Stimulated activated CD4-positive, alpha-beta T cell treated with anti-CD3 and anti-CD28 coated beads, Interleukin-15, amount 100 ng/mL, for 1 hour (primary cell): ENCODE data around the gene RTEL1.
"Not testable (repeated sequence)": the region's sequence is repeated elsewhere in the genome, so short reads cannot be mapped to it uniquely, and the experiment has no call there.

Experiments
- DNase-seq, 2 donors: peaks; one replicate each; pipeline ENCODE4 v3.0.0-alpha.2; 2020; ENCODE audit warnings: low read depth in 1 of 2, low spot score in 1 of 2

The RTEL1 gene

DNA sequence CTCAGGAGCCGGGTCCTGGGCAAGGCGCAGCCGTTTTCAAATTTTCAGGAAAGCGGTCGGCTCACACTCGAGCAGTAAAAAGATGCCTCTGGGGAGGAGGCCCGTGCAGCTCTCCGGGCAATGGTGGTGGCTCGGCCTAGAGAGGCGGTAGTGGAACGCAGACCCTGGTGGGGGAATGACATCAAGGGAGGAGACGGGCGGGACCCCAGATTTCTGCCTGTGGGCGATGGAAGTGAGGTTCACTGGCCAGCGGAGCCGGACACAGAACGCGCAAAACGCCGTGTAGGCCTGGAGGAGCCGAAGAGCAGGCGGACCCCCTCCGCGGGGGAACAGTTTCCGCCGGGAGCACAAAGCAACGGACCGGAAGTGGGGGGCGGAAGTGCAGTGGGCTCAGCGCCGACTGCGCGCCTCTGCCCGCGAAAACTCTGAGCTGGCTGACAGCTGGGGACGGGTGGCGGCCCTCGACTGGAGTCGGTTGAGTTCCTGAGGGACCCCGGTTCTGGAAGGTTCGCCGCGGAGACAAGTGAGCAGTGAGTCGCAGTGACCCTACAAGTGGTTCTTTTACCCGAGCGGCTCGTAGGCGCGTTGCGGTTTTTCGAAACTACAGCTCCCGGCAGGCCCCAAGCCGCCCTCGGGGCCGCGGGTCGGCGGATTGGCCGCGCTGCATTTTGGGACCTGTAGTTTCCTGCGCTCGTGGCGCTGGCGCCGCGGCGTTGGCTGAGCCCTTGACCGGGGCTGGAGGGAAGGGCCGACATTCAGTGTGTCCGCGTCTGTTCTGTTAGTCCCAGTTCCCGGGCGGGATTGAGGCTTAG lies at the start of gene RTEL1:
RTEL1 (plus strand) TSS at position 376 of the 812 bp plus-strand sequence. CDS start 1,091 bp downstream, outside the sequence.
- DNase-seq: peak; percentile 82 to 87

DNA sequence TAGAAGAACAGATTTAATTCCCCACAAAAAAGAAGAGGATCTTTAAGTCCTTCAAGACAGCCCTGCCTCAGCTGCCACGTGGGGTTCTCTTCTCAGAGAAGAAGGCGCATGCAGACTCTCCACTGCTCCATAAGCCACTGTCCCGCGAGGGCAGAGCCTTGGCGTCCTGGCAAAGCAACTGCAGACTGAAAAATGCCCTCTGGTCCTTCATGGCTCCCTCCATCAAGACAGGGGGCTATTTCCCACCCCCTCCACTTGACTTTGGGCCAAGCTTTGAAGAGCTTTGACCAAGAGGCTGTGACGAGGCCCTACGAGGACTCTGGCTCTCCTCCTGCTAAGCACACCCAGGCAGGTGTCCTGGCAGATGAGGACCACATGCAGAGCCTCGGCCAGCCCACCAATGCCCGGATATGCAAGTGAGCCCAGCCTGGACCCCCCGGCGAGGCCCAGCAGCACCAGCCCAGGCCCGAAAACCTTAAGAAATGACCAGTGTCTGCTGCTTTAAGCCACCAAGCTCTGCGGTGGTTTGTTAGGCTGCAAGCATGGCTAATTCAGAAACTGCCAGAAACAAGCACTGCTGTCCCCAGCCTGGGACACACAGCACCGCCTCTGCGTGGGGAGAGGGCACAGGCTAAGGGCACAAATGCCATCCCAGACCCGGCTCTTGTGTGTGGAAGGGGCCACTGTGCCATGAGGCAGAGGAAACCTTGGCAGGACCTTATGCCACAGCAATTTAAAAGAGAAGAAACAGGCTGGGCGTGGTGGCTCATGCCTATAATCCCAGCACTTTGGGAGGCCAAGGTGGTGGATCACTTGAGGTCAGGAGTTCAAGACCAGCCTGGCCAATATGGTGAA lies 47.3 kb upstream of the RTEL1 start:
- DNase-seq: no peak

- no peak for DNase-seq
These were observed 46.5 kb upstream of the RTEL1 start for GRCh38 chr20:63611646-63612045.

DNA sequence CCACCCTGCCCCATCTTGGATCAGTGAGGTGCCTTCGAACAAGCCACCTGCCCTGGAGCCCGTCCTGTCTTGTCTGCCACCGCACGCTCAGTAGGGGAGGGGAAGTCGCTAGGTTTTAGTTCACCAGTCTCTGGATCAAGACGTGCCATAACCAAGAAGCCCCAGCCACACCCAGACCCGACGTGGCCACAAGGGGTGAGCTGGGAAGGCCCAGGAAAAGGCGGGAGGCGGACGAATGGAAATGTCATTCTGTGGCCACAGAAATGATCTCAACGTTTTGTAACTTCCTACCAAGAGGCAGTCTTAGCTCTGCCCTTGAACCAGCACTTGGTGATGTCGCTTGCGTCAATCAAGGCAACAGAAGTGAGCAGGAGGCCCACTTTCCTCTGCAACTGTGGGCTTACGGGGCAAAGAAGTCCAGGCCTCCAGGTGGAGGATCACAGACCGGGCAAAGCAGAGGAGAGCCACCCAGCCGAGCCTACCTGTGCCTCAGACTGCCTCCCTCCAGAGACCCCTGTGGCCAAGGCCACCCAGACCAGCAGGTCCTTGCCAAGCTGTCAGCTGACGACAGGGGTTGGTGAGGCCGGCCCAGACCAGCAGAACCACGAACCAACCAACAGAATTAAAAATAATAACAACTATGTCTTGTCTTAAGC lies 45.7 kb upstream of the RTEL1 start:
- DNase-seq: no peak

DNA sequence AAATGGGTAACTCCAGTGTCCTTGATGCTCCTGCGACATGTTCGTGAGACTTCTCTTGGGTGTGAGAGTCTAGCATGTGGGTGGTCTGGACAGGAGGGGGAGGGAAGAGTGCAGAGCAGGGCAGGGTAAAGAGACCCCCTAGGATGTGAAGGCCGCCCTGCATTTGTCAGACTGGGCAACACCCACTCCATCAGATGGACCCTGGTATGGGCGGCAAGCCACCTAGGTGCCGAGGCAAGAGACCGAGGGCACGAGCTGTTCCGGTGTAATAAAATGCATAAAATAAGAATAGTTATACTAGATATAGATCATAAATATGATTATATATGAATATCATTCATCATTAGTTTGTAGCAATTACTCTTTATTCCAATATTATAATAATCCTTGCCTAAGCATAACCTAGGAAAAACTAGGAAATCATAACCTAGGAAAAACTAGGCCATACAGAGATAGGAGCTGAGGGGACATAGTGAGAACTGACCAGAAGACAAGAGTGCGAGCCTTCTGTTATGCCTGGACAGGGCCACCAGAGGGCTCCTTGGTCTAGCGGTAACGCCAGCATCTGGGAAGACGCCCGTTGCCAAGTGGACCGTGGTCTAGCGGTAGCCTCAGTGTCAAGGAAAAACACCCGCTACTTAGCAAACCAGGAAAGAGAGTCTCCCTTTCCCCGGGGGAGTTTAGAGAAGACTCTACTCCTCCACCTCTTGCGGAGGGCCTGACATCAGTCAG lies 44.1 kb upstream of the RTEL1 start:
- DNase-seq: not testable (repeated sequence)

- no peak for DNase-seq
These were observed 40.8 kb upstream of the RTEL1 start for GRCh38 chr20:63617092-63617875.

DNA sequence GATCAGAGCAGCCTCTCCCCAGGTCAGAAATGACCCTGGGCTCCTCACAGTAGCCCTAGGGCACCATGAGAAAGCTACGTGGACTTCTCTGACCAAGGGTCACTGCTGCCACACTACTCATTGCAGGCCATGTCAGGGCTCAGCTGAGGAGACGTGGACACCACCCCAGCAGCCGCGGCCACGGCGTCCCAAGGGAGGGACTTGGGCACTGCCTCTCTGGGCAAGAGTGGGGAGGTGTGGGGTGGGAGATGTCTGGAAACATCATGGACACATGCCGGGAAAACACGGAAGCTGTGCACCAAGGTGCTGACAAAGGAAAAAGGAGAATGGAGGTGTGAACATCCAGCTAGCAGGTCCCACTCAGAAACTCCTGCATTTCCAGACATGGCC lies 40.2 kb upstream of the RTEL1 start:
- DNase-seq: no peak

DNA sequence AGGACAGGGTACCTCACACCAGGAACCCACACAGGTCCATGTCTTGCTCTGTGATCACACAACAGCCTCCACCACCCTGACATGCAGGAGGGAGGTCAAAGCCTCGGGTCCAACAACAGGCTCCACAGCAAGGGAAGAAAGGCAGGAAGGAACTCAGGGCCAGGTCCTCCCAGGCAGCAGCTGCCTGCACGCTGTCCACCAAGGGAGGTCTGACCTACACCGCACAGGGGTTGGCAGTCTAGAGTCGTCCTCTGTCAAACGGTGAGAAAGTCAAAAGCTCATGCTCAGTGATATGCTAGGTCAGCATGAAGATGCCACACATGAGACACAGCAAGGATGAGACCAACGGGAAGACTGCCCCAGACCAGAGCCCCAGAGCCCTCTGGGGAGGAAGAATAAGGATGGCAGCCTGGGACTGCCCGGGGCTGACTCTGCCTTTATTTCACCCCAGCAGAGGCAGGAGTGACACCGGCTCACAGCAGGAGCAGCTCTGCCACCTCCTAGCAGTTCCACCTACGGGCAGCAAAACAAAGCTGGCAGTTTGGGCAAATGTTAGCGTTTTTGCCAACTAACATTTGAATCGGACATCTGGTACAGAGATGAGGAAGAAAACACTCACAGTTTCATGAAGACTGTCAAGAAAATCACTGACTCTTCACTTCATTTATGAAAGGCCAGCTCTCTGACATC lies 39.7 kb upstream of the RTEL1 start:
- DNase-seq: no peak

GRCh38 chr20:63619086-63619485 lies 39.0 kb upstream of the RTEL1 start:
- no peak for DNase-seq

DNA sequence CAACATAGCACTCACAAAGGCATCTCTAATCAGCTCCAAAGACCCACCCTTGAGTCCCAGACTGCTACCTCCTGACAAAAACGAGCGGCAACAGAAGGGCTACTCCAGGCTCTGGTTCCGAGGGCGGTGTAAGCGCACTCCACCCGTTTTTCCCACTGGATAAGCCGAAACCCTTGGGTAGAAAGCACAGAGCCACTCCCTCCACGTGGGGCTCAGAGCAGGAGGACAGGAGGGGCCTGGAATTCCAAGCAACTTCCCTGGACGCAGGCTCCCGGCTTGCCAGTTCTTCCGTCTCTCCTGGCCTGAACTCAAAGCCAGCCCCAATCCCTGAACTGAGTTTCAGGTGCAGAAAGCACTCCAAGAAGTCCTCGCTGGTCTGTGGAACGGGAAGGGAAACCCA lies 38.6 kb upstream of the RTEL1 start:
- DNase-seq: no peak

DNA sequence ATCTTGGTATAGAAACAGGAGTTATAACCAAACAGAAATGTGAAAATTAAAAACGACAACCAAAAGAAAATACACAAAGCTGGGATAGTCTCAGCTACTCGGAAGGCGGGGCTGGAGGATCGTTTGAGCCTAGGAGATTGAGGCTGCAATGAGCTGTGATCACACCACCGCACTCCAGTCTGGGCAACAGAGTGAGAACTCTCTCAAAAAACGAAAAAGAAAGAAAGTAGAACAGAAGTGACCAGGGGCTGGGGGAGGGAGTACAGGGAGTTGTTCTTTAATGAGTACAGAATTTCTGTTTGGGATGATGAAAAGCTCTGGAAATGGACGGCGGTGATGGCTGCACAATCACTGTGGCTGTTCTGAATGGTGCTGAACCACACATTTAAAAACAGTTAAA lies 37.1 kb upstream of the RTEL1 start:
- DNase-seq: no peak

GRCh38 chr20:63622096-63622495 lies 36.0 kb upstream of the RTEL1 start:
- DNase-seq: no peak

- no peak for DNase-seq
These were observed 35.4 kb upstream of the RTEL1 start for GRCh38 chr20:63622732-63623131.

DNA sequence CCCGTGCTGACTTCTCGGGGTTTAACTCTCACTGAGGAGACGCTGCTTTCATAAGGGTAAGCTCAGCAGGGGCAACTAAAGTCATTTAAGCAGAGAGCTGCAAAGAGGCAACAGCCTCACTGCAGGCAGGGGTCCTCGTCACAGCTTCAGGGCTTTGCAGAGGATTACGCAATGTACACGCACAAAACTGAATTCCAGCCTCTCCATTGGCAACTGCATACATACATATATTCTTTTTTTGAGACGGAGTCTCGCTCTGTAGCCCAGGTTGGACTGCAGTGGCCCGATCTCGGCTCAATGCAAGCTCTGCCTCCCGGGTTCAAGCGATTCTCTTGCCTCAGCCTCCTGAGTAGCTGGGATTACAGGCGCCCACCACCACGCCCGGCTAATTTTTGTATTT lies 33.6 kb upstream of the RTEL1 start:
- DNase-seq: no peak

GRCh38 chr20:63625771-63626423 lies 32.2 kb upstream of the RTEL1 start:
- DNase-seq: no peak

DNA sequence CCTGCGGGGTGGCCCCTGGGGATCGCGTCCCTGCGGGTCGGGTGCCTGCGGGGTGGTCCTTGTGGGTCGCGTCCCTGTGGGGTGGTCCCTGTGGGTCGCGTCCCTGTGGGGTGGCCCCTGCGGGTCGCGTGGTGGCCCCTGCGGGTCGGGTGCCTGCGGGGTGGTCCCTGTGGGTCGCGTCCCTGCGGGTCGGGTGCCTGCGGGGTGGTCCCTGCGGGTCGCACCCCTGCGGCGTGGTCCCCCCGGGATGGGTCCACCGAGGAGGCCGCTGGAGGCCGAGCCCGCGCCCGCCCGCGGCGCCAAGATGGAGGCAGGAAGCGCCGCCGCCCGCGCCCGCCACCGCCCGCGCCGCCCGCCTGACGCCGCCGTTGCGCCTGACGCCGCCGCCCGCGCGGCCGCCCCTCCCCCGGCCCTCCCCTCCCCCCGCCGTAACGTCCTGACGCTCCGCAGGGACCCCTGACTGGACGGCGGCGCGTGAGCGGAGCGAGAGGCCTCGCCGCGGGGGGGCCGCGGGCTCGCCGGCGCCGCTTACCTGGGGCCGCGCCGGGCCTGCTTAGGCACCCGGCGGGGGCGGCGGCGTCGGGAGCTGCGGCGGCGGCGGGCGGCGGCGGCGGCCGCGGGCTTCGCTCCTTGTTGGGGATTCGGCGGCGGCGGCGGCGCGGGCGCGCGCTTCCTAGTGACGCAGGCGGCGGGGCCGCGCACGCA lies 31.5 kb upstream of the RTEL1 start, which contains the start of gene GMEB2:
GMEB2 (minus strand) TSS at position 678 of the 705 bp plus-strand sequence. CDS start 7,704 bp downstream, outside the sequence.
- DNase-seq: peak; percentile 50 to 72

GRCh38 chr20:63627129-63627750 lies 30.9 kb upstream of the RTEL1 start:
- peak; percentile 91 to 92 for DNase-seq

DNA sequence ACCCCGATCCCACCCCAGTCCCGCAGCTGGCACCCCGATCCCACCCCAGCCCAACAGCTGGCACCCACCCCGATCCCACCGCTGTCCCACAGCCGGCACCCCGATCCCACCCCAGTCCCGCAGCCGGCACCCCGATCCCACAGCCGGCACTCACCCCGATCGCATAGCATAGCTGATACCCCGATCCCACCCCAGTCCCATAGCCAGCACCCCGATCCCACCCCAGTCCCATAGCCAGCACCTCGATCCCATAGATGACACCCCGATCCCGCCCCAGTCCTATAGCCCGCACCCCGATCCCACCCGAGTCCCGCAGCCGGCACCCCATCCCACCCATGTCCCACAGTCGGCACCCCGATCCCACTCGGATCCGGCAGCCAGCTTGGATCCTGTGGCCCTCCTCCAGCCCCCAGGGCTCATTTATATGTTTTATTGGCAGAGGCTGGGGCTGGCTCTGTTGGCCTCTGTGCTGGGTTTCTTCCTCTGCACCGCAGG lies 30.3 kb upstream of the RTEL1 start:
- no peak for DNase-seq
